Pons (tissue), 1 donor: ENCODE measurements around the gene NUP214.
A peak's percentile ranks its signal among the peaks of the same experiment; 100 is the strongest.
"Not testable (repeated sequence)": the region's sequence is repeated elsewhere in the genome, so short reads cannot be mapped to it uniquely, and the experiment has no call there.

ENCODE experiments used
- DNase-seq: peaks from one replicate; pipeline ENCODE4 v3.0.0-alpha.2; 2016; ENCODE audit warnings: low spot score

The NUP214 gene

DNA sequence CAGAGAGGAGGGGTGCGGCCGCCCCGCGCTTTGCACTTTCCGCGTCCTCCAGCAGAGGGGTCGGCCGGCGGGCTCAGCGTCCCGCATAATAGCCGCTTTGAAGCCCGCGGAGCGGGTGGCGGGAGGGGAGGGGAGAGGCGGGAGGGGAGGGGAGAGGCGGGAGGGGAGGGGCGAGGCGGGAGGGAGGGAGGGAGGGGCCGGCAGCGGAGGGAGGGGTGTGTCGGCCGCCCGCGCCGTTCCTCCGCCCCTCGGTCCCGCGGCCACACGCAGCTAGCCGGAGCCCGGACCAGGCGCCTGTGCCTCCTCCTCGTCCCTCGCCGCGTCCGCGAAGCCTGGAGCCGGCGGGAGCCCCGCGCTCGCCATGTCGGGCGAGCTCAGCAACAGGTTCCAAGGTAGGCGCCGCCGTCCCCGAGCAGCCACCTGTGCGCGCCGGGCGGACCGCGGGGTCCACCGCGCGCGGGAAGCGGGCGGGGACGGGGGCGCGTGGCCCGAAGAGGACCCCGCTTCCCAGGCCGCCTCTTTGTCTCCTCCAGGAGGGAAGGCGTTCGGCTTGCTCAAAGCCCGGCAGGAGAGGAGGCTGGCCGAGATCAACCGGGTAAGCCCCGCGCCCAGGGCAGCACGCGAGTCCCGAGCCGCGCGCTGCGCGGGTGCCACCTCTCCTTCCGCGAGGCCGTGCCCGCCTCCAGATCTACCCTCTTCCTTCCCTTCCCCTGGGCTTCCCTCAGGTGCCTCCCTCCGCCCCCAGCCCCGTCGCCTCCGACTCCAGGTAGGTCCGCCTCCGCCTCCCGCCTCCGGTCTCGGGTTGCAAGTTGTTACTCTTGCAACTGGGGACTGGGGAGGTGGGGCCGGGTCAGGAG lies 28.9 kb upstream of the NUP214 start, which contains the start of gene AIF1L:
AIF1L (plus strand) TSS at position 263 of the 857 bp plus-strand sequence; CDS start at position 362, 99 bp downstream.
- peak; percentile 71 for DNase-seq

GRCh38 chr9:131097126-131097947 lies 28.0 kb upstream of the NUP214 start:
- DNase-seq: no peak

- DNase-seq: no peak
Measured at GRCh38 chr9:131097948-131098278, 27.5 kb upstream of the NUP214 start.

DNA sequence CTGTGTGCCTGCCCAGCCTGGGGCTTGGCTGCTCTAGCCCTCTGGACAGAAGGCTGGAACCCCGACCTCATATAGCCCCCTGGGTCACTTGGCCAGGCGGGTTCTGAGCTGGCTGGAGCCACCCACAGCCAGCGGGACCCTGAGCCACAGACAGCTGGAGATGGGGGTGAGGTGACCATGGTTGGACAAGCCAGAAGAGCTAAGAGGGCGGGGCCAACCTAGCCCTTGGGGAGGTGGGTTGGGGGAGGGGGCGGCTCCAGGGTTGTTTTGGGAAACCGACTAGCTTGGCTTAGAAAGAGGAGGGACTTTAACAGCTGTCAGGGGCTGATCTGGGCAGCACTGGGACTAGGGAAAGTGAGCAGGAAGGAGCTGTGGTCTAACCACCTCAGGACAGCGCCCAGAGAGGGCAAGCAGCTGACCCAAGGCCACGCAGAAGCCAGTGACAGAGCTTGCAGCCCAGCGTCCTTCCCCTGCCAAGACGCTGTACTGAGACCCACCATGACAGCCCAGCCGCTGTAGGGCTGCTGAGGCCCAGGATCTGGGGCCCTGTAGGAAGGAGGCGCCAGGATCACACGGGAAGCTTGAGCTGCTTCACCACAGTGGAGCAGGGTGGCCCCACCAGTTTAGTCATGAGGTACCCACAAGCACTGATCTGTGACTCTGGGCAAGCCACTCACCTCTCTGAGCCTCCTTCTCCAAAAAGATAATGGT lies 26.8 kb upstream of the NUP214 start:
- DNase-seq: no peak

DNA sequence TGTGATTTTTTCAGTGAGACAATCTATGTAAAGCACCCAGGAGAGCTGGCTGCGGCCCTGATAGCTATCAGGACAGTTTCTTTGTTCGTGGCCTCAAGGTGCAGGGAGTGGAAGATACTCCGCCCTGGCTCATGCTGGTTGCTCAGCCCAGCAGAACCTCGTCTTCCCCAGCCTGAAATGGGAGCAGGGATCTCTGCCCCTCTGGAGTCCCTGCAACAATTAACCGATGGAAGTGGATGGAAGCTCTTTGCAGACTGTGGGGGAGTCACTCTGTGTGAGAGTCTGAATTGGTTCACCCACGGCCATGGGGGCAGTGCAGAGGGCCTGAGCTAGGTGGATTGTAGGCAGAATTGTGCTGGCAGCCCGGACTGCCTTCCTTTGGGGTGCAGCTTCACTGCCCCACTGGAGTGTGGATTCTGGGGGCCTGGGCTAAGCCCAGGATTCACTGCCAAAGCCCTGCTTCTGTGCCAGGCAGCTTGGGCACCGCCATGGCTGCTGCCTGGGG lies 26.2 kb upstream of the NUP214 start:
- no peak for DNase-seq

DNA sequence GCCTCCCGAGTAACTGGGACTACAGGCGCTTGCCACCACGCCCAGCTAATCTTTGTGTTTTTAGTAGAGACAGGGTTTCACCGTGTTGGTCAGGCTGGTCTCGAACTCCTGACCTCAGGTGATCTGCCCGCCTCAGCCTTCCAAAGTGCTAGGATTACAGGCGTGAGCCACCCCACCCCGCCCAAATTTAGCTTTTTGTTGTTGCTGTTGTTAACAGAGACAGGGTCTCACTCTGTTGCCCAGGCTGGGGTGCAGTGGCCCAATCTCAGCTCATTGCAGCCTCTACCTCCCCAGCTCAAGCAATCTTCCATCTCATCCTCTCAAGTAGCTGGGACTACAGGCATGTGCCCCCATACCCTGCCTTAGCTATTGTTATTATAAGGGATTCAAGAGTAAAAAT lies 25.5 kb upstream of the NUP214 start:
- DNase-seq: not testable (repeated sequence)

DNA sequence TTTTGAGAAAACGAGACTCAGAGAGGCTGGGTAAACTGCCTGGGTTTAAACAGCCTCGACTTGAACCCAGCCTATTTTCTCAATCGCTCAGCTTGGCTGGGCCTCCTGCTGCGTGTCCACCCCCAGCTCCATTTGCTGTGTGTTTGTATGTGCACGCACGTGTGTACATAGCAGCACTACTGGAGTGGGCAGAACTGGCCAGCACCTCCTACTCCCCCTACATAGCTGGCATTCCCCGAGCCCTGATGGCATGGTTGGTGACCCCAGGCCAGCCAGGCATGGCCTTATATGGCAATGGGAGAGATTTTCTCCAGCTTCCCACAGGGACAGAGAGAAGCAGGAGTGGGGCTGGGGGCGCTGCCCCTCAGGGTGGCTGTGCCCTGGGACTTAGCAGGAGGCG lies 24.9 kb upstream of the NUP214 start:
- no peak for DNase-seq

DNA sequence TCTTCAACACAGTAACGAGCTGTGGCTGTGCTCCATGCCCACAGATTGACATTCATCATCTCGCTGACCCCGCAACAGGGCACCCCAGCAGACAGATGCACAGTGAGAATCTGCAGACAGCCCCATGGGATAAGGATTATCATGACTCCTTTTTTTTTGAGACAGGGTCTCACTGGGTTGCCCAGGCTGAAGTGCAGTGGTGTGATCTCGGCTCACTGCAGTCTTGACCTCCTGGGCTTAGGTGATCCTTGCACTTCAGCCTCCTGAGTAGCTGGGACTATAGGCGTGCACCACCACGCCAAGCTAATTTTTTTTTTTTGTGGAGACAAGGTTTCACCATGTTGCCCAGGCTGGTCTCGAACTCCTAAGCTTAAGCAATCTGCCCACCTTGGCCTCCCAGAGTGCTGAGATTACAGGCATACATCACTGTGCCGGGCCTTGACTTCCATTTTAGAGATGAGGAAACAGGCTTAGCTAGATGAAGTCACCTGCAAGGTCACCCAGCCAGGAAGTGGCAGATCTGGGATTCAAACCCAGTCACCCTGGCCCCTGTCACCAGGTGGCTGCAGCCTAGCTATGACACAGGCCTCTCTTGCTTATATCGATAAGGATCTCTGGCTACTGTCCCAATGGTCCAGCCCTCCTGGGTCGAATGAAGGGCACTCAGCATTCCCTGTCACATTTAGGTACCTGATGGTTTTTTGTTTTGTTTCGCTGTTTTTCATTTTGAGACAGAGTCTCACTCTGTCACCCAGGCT lies 24.0 kb upstream of the NUP214 start:
- DNase-seq: no peak

DNA sequence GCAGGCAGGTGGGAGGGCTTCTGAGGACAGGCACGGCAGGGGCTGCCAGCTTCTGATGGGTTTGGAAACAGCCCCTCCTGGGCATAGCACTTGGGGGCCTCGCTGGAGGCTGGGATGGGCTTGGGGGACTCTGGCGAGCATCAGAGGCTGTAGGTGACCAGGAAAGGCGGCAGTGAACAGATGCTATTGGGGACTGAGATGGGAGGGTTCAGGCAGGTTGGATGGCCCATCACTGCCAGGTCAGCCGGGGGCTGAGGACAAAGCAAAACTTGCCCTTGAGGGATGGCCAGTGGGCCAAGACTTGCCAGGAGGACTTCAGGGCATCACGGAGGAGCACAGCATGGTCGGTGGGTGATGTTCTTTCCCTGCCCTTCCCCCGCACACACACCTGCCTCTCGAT lies 22.4 kb upstream of the NUP214 start:
- no peak for DNase-seq

- no peak for DNase-seq
Measured at GRCh38 chr9:131103535-131103934, 21.9 kb upstream of the NUP214 start.

DNA sequence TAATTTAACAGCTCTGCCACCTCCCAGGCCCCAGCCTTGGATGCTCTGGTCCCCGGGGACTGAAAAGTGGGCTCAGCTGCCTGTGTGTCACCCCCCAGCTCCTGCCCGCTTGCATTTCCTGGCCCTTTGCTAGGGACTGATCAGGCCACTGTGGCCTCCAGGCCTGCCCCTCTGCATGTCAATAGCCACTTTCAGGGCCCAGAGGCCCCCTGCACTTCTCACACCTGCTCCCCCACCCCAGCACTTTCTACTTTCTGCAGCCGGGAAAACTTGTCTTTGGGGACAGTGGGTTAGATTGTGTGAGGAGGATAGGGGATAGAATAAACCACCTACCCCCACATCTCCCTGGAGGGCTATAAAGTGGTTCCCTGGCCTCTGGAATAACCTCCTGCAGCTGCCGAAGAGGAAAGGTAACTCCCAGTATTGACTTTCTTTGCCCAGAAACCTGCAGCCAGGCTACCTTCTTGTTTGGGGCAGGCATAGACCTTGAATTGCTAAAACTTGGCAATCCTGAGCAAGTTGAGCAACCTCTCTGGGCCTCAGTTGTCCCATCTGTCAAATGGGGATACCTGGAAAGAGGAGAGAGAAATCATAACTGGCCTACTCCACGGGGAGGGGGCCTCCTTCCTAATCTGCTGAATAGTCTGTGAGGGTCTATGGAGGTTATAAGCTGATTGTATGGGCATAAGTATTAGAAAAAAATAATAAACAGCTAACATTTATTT lies 21.2 kb upstream of the NUP214 start:
- no peak for DNase-seq

DNA sequence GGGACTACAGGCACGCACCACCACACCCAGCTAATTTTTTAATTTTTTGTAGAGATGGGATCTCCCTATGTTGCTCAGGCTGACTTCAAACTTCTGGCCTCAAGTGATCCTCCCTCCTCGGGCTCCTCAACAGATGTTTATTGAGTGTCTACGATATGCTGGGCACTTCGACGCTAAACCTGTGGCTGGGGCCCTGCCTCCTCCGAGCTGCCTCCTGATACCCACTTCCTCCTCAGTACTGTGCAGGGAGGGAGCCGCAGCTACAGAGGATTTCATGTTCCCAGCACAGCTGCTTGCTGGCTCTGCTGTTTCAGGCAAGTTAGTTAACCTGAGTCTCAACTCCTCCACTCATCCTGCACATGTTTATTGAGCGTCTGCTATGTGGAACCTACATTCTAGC lies 19.4 kb upstream of the NUP214 start:
- DNase-seq: no peak

DNA sequence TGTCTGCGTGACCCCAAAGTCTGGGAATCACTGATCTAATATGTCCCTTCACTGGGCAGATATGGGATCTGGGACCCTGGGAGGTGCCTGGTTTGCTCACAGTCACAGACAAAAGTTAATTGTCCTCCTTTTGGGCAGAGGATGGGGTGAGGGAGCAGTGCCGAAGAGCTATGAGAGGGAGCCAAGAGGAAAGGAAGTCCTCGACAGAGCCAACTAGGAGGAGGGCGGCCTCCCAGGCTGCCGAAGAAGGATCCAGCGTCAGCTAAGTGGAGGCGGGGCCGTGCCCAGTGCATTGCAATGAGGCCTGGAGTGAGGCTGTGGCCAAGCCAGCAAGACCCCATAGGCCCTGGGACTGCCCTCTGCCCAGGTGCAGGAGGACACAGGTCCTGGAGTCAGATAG lies 17.6 kb upstream of the NUP214 start:
- DNase-seq: peak; percentile 59

DNA sequence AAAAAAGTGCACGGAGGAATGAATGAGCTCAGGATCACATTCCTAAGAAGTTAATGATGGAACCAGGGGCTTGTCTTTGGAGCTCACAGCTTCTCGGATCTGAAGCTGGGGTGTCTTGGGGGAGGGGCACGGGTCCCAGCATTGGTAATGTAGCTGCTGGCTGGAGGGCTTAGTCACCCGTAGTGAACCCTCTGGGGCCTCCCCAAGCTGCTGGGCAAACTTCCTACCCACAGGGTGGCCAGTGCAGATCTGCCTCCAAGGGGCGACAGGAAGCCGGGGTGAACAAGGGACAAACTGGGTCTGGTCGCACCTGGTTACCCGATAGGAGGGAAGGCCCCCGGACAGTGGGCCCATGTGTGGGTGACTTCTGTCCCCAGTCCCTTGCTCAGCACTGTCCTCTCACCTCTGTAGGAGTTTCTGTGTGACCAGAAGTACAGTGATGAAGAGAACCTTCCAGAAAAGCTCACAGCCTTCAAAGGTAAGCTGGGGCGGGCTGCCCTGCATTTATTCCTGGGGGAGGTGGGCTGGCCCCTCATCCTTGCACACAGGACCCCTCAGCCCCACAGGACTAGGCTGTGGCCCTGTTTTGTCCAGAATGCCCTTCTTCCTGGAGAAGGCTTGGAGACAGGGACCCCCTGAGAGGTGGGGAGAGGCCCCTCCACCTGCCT lies 14.1 kb upstream of the NUP214 start:
- peak; percentile 37 for DNase-seq

GRCh38 chr9:131111854-131112311 lies 13.5 kb upstream of the NUP214 start:
- peak; percentile 98 for DNase-seq

DNA sequence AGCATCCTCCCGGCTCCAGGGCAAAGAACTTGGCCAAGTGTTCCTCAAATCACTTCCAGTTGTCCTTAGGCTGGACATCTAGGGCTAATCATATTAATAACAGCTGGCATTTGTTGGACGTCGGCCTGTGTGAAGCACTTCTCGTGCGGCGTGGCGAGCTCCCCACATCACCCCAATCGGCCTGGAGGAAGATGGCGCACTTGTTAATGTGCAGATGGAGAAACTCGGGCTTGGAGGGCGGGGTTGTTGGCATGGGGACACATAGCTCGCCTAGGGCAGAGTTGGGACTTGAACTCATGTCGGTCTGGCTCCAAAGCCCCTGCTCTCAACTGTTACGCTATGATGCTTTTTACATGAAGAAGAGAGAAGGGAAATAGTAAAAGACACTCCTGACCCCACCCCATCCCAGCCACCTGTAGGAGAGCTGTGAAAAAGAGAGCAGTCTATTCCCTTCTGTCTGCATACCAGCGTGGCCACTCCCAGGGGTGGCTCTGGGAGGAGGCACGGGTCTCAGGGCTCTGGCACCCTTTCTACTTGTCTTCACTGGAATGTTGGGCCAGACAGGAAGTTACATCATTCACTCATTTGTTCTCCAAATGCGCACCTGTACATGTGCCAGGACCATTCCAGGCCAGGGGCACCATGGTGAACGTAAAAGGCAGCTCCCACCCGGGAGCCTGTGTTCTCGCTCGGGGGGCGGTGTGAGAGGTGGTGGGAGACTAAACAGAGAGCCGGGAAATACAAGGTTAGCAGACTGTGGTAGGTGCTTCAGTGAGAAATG lies 12.8 kb upstream of the NUP214 start:
- DNase-seq: no peak

DNA sequence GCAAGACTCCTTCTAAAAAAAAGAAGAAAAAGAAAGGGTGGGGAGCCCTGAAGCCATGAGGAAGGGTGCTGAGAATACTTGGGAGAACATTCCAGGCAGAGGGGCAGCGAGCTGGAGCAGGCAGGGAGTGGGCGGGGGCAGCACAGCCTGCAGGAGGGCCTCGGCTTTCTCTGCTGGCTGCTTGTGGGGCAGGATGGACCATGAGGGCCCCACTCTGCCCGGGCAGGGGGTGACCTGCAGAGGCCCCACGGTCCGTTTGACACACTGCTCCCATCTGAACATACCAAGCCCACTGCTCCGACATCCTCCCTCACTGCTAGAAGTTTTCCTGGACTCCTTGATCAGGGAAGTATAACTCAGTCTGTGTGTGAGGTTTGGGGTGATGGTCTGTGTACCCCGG lies 11.7 kb upstream of the NUP214 start:
- no peak for DNase-seq

- DNase-seq: no peak
Measured at GRCh38 chr9:131114084-131114535, 11.3 kb upstream of the NUP214 start.

- not testable (repeated sequence) for DNase-seq
Measured at GRCh38 chr9:131115360-131115742, 10.0 kb upstream of the NUP214 start.
